Erythroblast (primary cell): ENCODE results near the gene DIPK2A.
A peak's percentile ranks its signal among the peaks of the same experiment; 100 is the strongest.

Experiments used
- DNase-seq, 2 experiments: peaks; one replicate each; lab custom pipeline; 2025; lab: John Stamatoyannopoulos, UW
- GATA1 ChIP-seq: IDR thresholded peaks from 2 replicates; pipeline ENCODE4 v1.6.1; 2011; ENCODE audit warnings: low read depth, mild to moderate bottlenecking, control low read depth, low read length, moderate library complexity
- POLR2A ChIP-seq: IDR thresholded peaks from 2 replicates; pipeline ENCODE4 v1.6.1; 2011; ENCODE audit warnings: mild to moderate bottlenecking, low read length

DIPK2A gene

GRCh38 chr3:143979813-143980212 is 8.2 kb downstream of the DIPK2A start:
- no peak for TF ChIP-seq GATA1
- no peak for TF ChIP-seq POLR2A
- peak in 1 of 2 experiments; percentile 1 for DNase-seq

GRCh38 chr3:143988306-143988705 is 16.7 kb downstream of the DIPK2A start:
- TF ChIP-seq GATA1 (no peak), POLR2A (no peak)
- no peak for DNase-seq

- TF ChIP-seq POLR2A (no peak), GATA1 (no peak)
These were observed 17.8 kb downstream of the DIPK2A start for GRCh38 chr3:143989461-143989860.

GRCh38 chr3:143991713-143992112 is 20.1 kb downstream of the DIPK2A start:
- no peak for TF ChIP-seq POLR2A
- no peak for TF ChIP-seq GATA1
- DNase-seq = no peak

More at GRCh38 chr3:143989461-143989860, 17.8 kb downstream of the DIPK2A start:
- DNase-seq = peak; percentile 55 to 77

- TF ChIP-seq GATA1 (no peak), POLR2A (no peak)
- DNase-seq = no peak
These were observed 26.6 kb downstream of the DIPK2A start for GRCh38 chr3:143998266-143998665.

- TF ChIP-seq POLR2A (no peak), GATA1 (no peak)
- DNase-seq = no peak
These were observed 31.4 kb downstream of the DIPK2A start for GRCh38 chr3:144003051-144003450.

GRCh38 chr3:144010371-144010770 is 38.7 kb downstream of the DIPK2A start:
- DNase-seq = peak in 1 of 2 experiments; percentile 11
- TF ChIP-seq GATA1 = no peak
- no peak for TF ChIP-seq POLR2A

- DNase-seq = no peak
- TF ChIP-seq GATA1 = no peak
- no peak for TF ChIP-seq POLR2A
These were observed 39.7 kb downstream of the DIPK2A start for GRCh38 chr3:144011251-144011799.

- DNase-seq = no peak
- TF ChIP-seq POLR2A = no peak
- TF ChIP-seq GATA1 = no peak
These were observed 43.5 kb downstream of the DIPK2A start for GRCh38 chr3:144015133-144015532.

- no peak for DNase-seq
- TF ChIP-seq POLR2A = no peak
- no peak for TF ChIP-seq GATA1
These were observed 47.2 kb downstream of the DIPK2A start for GRCh38 chr3:144018776-144019175.
